Esophagus squamous epithelium (tissue), 4 donors: ENCODE data around the gene UACA.

Source experiments
- CTCF ChIP-seq, 6 experiments: fragments of 450-650 bp in 4 of 6; fragments of 200-600 bp in 2 of 6; sonication (generic) in 2 of 6; IDR thresholded peaks; one replicate each; pipeline ENCODE4 v1.5.1; 2016 to 2019; ENCODE audit warnings: antibody characterized with exemption in 6 of 6, mild to moderate bottlenecking in 4 of 6, moderate library complexity in 4 of 6
- POLR2A ChIP-seq, 4 donors: fragments of 450-650 bp; IDR thresholded peaks; one replicate each; pipeline ENCODE4 v1.6.1; 2017; ENCODE audit warnings: antibody characterized with exemption in 4 of 4, mild to moderate bottlenecking in 4 of 4, moderate library complexity in 3 of 4

GRCh38 chr15:70617076-70617910, 146.1 kb downstream of the UACA start:
- TF ChIP-seq CTCF (IDR thresholded peaks at IDR 0.05) = no peak
- TF ChIP-seq POLR2A (IDR thresholded peaks at IDR 0.05) = no peak
